BLaER1 treated with 17β-estradiol and CSF1 and Interleukin-3, amounts not matched to agents 10 nM and 100 nM (cell line): ENCODE data around the gene TTN.

Experiments used
- H3K27ac ChIP-seq, 11 experiments: shearing (Covaris generic); formaldehyde crosslinking; 2 replicates each; pipeline ENCODE4 v1.8.1; 2022
- H3K27me3 ChIP-seq, 11 experiments: shearing (Covaris generic); formaldehyde crosslinking; 2 replicates each; pipeline ENCODE4 v1.8.1; 2022
- H3K36me3 ChIP-seq, 11 experiments: shearing (Covaris generic); formaldehyde crosslinking; 2 replicates each; pipeline ENCODE4 v1.8.1; 2022
- H3K4me1 ChIP-seq, 10 experiments: shearing (Covaris generic); formaldehyde crosslinking; 2 replicates each; pipeline ENCODE4 v1.8.1; 2022
- H3K4me2 ChIP-seq, 11 experiments: shearing (Covaris generic); formaldehyde crosslinking; 2 replicates each; pipeline ENCODE4 v1.8.1; 2022
- H3K4me3 ChIP-seq, 10 experiments: shearing (Covaris generic); formaldehyde crosslinking; 2 replicates each; pipeline ENCODE4 v1.8.1; 2022
- H3K9ac ChIP-seq, 11 experiments: shearing (Covaris generic); formaldehyde crosslinking; 2 replicates each; pipeline ENCODE4 v1.8.1; 2022
- H3K9me3 ChIP-seq, 11 experiments: shearing (Covaris generic); formaldehyde crosslinking; replicated peaks in 1 of 11; 2 replicates each; pipeline ENCODE4 v1.8.1; 2022
- H4K20me1 ChIP-seq, 11 experiments: shearing (Covaris generic); formaldehyde crosslinking; 2 replicates each; pipeline ENCODE4 v1.8.1; 2022
- Cebpa-rat ChIP-seq, 11 experiments: shearing (Covaris generic); IDR thresholded peaks; 2 replicates each; pipeline ENCODE4 v1.8.1; 2022

Gene TTN

DNA sequence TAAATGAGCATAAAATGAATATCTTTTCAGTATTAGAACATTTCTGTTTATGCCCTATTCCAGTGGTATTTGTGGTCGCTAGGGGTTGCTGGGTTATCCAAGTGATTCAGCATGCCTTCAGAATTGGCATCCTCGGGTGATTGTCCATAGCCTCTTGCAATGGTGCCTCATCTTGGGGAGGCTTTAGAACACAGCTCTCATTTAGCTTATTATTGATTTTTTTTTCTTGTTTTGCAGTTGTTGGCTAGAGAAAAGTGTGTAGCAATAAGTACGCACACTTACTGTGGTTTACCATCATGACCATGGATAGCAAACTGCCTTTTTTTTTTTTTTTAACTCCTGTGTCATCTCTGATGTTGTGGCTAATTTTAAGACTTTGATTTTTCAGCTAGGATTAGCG lies 293.3 kb downstream of the TTN start:
- Histone ChIP-seq H3K4me1 (peaks cover 0 to 10% (median 0%) of the 10 kb centered on the region in 10 experiments; a peak in 6 of 20 replicates), H3K9me3 (0 out of 22 replicates have a peak, but pooled peaks cover 0 to 8% (median 0%) of the 10 kb centered on the region in 11 experiments), H3K27ac (no peak overlapping the region), H3K9ac (no peak overlapping the region), H3K4me2 (no peak overlapping the region), H3K36me3 (peaks cover 45 to 88% (median 60%) of the 10 kb centered on the region in 11 experiments), H4K20me1 (no peaks in the 10 kb centered on the region), H3K4me3 (no peak overlapping the region), H3K27me3 (no peaks in the 10 kb centered on the region)
- TF ChIP-seq Cebpa-rat (IDR thresholded peaks at IDR 0.05) = no peak

DNA sequence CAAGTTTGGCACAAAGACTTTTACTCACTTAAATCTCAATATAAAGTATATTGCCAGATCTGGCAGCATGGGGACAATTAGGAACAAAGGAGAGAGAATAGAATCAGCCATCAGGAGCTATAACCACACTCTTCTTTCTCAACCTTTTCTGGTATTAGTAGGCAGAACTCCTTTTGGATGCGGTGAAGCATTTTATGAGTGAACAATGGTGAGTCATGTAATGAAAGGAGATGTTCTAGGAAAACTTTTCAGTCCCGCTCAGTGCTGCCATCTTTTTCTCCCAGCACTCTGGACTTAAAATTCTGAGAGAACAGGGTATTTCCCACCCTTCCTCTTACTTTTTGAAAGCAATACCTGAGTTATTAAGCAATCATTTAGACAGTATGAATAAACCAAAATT lies 294.7 kb downstream of the TTN start:
- peaks cover 31 to 83% (median 54%) of the 10 kb centered on the region in 11 experiments for H3K36me3 ChIP-seq
- H3K4me3 ChIP-seq = no peak overlapping the region
- H3K27ac ChIP-seq = no peak overlapping the region

DNA sequence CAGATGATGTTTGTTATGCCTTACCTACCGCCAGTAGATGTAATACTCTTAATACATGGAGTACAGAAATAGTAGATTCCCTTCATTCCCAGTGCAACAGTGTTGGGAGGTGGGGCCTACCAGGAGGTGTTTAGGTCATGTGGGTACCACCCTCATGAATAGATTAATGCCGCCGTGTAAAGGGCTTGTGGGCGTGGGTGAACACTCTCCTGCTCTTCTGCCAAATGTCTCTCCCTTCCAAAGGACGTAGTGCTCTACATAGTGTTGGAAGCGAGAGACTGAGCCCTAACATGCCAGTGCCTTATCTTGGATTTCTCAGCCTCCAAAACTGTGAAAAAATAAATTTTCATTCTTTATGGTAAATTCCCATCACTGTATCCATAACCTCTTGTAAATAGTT lies 296.8 kb downstream of the TTN start:
- Histone ChIP-seq H3K27ac (no peak overlapping the region), H3K9ac (no peak overlapping the region), H4K20me1 (no peaks in the 10 kb centered on the region), H3K4me3 (no peak overlapping the region), H3K36me3 (peaks cover 42 to 93% (median 64%) of the 10 kb centered on the region in 11 experiments), H3K4me2 (no peak overlapping the region), H3K27me3 (no peaks in the 10 kb centered on the region), H3K4me1 (peaks cover 0 to 10% (median 0%) of the 10 kb centered on the region in 10 experiments; a peak in 6 of 20 replicates), H3K9me3 (0 out of 22 replicates have a peak, but pooled peaks cover 0 to 8% (median 0%) of the 10 kb centered on the region in 11 experiments)
- no peak for TF ChIP-seq Cebpa-rat (IDR thresholded peaks at IDR 0.05)

More for the DNA sequence above, 294.7 kb downstream of the TTN start:
- Histone ChIP-seq H3K9me3 (0 out of 22 replicates have a peak, but pooled peaks cover 0 to 8% (median 0%) of the 10 kb centered on the region in 11 experiments), H3K4me1 (peaks cover 0 to 10% (median 0%) of the 10 kb centered on the region in 10 experiments; a peak in 6 of 20 replicates), H4K20me1 (no peaks in the 10 kb centered on the region), H3K27me3 (no peaks in the 10 kb centered on the region), H3K9ac (no peak overlapping the region), H3K4me2 (no peak overlapping the region)
- TF ChIP-seq Cebpa-rat (IDR thresholded peaks at IDR 0.05) = no peak

DNA sequence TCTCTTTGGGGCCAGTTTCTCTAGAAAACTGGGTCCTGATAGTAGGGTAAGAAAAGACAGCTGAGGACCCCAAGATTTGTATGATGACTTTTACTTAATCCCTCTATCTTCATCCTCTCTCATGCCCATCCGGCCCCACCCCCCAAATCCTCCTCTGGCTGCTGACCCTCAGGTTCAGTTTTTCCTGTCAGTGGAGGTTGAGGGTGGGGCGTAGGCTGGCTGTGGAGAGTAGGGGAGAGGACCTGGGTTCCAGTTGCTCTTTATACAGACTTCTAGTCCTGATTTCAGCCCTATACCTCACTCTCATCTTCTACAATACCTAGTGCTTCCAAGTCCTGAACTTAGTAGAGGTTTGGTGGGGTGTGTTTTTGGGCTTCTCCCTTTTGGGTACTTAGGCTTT lies 298.6 kb downstream of the TTN start:
- H3K27me3 ChIP-seq = no peaks in the 10 kb centered on the region
- no peak overlapping the region for H3K27ac ChIP-seq
- TF ChIP-seq Cebpa-rat (IDR thresholded peaks at IDR 0.05) = no peak
- H3K4me3 ChIP-seq = no peak overlapping the region
- 0 out of 22 replicates have a peak, but pooled peaks cover 0 to 8% (median 0%) of the 10 kb centered on the region in 11 experiments for H3K9me3 ChIP-seq
- H3K36me3 ChIP-seq = peaks cover 51 to 93% (median 74%) of the 10 kb centered on the region in 11 experiments
- H3K4me1 ChIP-seq = no peaks in the 10 kb centered on the region
- no peak overlapping the region for H3K9ac ChIP-seq
- H4K20me1 ChIP-seq = no peaks in the 10 kb centered on the region
- H3K4me2 ChIP-seq = no peak overlapping the region

DNA sequence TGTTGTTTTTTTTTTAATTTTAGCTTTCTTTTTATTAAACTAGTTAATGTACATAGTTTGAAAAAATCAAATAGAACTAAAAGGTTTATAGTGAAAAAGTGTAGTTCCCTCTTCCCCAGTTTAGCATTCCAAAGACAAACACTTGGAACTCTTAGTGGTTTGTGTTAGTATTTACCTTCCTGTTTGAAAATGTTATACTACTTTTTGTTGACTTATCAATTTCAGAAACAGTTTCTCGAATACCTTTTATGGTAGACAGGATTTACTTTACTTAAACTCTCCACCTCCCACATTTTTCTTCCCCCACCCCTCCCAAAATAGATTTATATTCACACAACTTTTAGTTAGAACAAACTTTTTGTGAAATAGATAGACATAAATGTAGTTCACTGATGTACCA lies 300.3 kb downstream of the TTN start:
- Histone ChIP-seq H3K4me3 (no peak overlapping the region), H3K27me3 (no peaks in the 10 kb centered on the region), H3K27ac (no peak overlapping the region), H3K4me2 (no peak overlapping the region), H3K36me3 (peaks cover 53 to 93% (median 77%) of the 10 kb centered on the region in 11 experiments), H3K9ac (no peak overlapping the region), H3K9me3 (no peaks in the 10 kb centered on the region), H4K20me1 (no peaks in the 10 kb centered on the region), H3K4me1 (no peaks in the 10 kb centered on the region)
- no peak for TF ChIP-seq Cebpa-rat (IDR thresholded peaks at IDR 0.05)

DNA sequence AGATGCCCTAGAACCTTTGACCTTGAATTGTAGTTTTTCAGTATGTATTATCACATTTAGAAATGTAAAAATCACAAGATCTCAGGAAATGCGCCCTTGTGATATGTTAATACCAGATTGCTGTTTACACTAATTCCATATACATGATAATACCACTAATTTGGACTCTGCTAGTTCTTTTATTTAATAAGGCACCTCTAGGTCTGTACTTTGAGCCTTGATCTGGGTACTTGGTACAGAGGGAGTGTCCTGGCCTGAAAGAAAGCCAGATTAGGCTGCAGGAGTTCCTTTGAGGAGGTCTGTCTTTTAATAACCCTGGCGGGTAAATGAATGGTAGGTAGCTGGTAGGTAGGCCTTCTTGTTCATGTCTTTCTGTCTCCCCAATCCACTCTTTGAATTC lies 300.7 kb downstream of the TTN start:
- Histone ChIP-seq H3K4me2 (no peak overlapping the region), H4K20me1 (no peaks in the 10 kb centered on the region), H3K9me3 (no peaks in the 10 kb centered on the region), H3K4me1 (no peaks in the 10 kb centered on the region), H3K9ac (no peak overlapping the region), H3K27me3 (no peaks in the 10 kb centered on the region), H3K36me3 (peaks cover 53 to 93% (median 77%) of the 10 kb centered on the region in 11 experiments), H3K27ac (no peak overlapping the region), H3K4me3 (no peak overlapping the region)
- no peak for TF ChIP-seq Cebpa-rat (IDR thresholded peaks at IDR 0.05)

DNA sequence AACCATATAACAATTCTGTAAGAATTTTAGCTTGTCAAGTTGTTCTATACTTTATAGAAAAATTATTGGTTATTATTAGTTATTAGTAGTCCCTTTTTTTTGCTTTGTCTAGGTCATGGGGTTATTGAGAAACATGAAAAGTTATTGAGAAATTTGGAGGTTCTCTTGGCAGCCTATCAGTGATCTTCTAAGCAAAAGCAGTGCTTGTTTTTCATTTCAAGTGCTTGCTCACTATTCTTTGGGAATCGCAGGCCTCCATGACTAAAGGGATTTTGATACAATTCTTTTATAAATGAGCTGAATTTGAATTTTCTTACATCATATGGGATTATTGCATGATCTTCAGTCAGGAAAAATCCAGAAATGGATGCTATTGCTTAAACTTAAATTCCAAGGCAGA lies 301.1 kb downstream of the TTN start:
- H3K4me1 ChIP-seq = no peaks in the 10 kb centered on the region
- no peak overlapping the region for H3K4me2 ChIP-seq
- H4K20me1 ChIP-seq = no peaks in the 10 kb centered on the region
- no peak overlapping the region for H3K9ac ChIP-seq
- no peaks in the 10 kb centered on the region for H3K27me3 ChIP-seq
- no peak overlapping the region for H3K4me3 ChIP-seq
- TF ChIP-seq Cebpa-rat (IDR thresholded peaks at IDR 0.05) = no peak
- no peaks in the 10 kb centered on the region for H3K9me3 ChIP-seq
- H3K27ac ChIP-seq = no peak overlapping the region
- peaks cover 53 to 93% (median 77%) of the 10 kb centered on the region in 11 experiments for H3K36me3 ChIP-seq

DNA sequence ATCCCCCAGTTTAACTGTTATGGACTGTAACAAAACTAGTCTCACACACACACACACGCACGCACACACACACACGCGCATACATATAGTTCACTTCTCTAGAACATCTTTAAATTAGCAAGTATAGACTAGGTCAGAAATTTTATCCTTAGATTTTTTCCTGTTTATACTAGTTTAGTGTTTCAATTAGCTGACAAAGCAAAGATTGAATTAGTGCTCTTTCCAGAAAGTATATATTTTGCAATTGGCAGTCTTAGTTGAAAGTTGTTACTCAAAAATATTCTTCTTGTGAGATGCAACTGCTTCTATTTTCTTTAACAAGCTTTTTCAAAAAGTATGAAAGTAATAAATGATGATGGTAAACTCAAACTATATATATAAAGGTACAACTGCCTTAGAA lies 304.5 kb downstream of the TTN start:
- Histone ChIP-seq H3K4me2 (no peak overlapping the region), H3K4me1 (no peaks in the 10 kb centered on the region), H3K9ac (no peak overlapping the region), H3K36me3 (peaks cover 57 to 100% (median 88%) of the 10 kb centered on the region in 11 experiments), H4K20me1 (no peaks in the 10 kb centered on the region), H3K27me3 (no peaks in the 10 kb centered on the region), H3K27ac (no peak overlapping the region), H3K4me3 (no peak overlapping the region), H3K9me3 (no peaks in the 10 kb centered on the region)
- TF ChIP-seq Cebpa-rat (IDR thresholded peaks at IDR 0.05) = no peak

DNA sequence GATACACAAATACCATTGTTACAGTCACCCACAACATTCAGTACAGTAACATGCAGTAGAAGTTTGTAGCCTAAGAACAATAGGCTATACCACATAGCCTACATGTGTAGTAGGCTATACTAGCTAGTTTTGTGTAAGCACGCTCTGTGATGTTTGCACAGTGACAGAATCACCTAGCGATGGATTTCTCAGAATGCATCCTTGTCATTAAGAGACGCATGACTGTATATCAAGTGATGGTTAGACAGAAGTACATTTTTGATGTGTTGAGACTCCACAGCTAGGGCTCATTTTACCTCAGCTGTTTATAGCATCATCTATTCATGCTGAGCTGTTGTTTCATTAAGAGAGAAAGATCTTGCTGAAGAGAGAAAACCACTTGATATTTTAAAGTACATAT lies 307.6 kb downstream of the TTN start:
- no peak overlapping the region for H3K9ac ChIP-seq
- no peak for TF ChIP-seq Cebpa-rat (IDR thresholded peaks at IDR 0.05)
- H3K27me3 ChIP-seq = no peaks in the 10 kb centered on the region
- no peak overlapping the region for H3K27ac ChIP-seq
- no peak overlapping the region for H3K4me3 ChIP-seq
- no peaks in the 10 kb centered on the region for H3K4me1 ChIP-seq
- no peak overlapping the region for H3K4me2 ChIP-seq
- H3K9me3 ChIP-seq = no peaks in the 10 kb centered on the region
- 0 out of 22 replicates have a peak, but pooled peaks cover 0 to under 1% (median 0%) of the 10 kb centered on the region in 11 experiments for H4K20me1 ChIP-seq
- H3K36me3 ChIP-seq = peaks cover 82 to 100% (median 94%) of the 10 kb centered on the region in 11 experiments

DNA sequence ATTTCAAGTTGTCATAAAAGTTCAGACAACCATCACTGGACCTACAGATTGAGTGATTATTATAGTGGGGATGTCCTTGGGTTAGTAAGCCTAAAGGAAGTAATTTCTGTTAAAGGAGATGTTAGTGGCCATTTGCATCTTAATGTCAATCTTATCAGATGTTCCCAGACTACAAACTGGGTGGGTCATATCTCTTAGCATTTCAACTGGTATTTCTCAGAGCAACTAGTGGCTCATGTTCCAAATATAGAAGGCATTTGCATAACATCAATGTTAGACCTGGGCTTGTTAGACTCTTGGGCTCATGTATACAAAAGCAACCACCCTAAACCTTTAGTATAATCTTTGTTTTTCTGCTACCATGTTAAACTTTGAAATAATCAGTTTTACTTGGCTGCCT lies 309.1 kb downstream of the TTN start:
- H3K9me3 ChIP-seq = no peaks in the 10 kb centered on the region
- no peak overlapping the region for H3K4me3 ChIP-seq
- no peak overlapping the region for H3K27ac ChIP-seq
- H3K4me2 ChIP-seq = no peak overlapping the region
- H3K9ac ChIP-seq = no peak overlapping the region
- TF ChIP-seq Cebpa-rat (IDR thresholded peaks at IDR 0.05) = no peak
- H3K36me3 ChIP-seq = peaks cover 86 to 100% (median 94%) of the 10 kb centered on the region in 11 experiments
- no peaks in the 10 kb centered on the region for H3K27me3 ChIP-seq
- H4K20me1 ChIP-seq = peaks cover 0 to 5% (median 0%) of the 10 kb centered on the region in 11 experiments; a peak in 1 of 22 replicates
- no peaks in the 10 kb centered on the region for H3K4me1 ChIP-seq
